ENCODE measurements around the gene RNF14. TPM values are rescaled to one million over a fixed set of nuclear protein-coding genes. Genes with fewer than 3 reads are reported as not detected.
A peak's percentile ranks its signal among the peaks of the same experiment; 100 is the strongest.

Gene RNF14
- polyA plus RNA-seq, 3 donors, result 9.7 to 52.8 (median 31.2) TPM

GRCh38 chr5:142000173-142000572, 31.3 kb downstream of the RNF14 start:
- no peaks in the 10 kb centered on the region for H3K9me3 Mint-ChIP-seq
- intact Hi-C loops (cut with micrococcal nuclease), result no loop called here
- 100% methylated on average over 1 of the region's 1 CpG for WGBS (ENCODE audit: insufficient coverage)
- Histone ChIP-seq H3K79me2 (ENCODE audit: insufficient read depth, low read length) (no peaks in the 10 kb centered on the region), H3K4me2 (replicated peaks; ENCODE audit: extremely low read depth, low read length, poor library complexity, severe bottlenecking) (no peak overlapping the region), H3K9me3 (replicated peaks in 1 of 2; ENCODE audit: control insufficient read depth in 1 of 2, insufficient read depth in 1 of 2, low read length in 2 of 2) (no peaks in the 10 kb centered on the region), H3K27me3 (ENCODE audit: control insufficient read depth in 2 of 2, insufficient read depth in 2 of 2, low read length in 2 of 2) (no peaks in the 10 kb centered on the region), H3K27ac (ENCODE audit: low read depth in 1 of 2, low read length in 2 of 2) (peak overlapping the region in 1 of 2 donors; percentile 50), H3K9ac (ENCODE audit: insufficient read depth, low read length, poor library complexity, severe bottlenecking) (no peak overlapping the region), H2AFZ (ENCODE audit: insufficient read depth, low read depth, low read length, poor library complexity, severe bottlenecking) (no peak overlapping the region), H3K36me3 (replicated peaks in 1 of 2; ENCODE audit: control insufficient read depth in 1 of 2, insufficient read depth in 2 of 2, low read length in 2 of 2) (peaks cover 47 to 78% of the 10 kb centered on the region in 2 donors), H4K20me1 (ENCODE audit: insufficient read depth, low read length) (no peaks in the 10 kb centered on the region), H3K4me1 (ENCODE audit: control insufficient read depth in 1 of 2, insufficient read depth in 2 of 2, low read length in 2 of 2) (no peaks in the 10 kb centered on the region), H3K4me3 (replicated peaks in 1 of 3; ENCODE audit: low read depth in 2 of 3, low read length in 3 of 3) (no peak overlapping the region)
- DNase-seq, result no peak
- no peak for TF ChIP-seq CTCF (IDR thresholded peaks at IDR 0.05)
- peaks cover 64 to 82% of the 10 kb centered on the region in 2 donors for H3K36me3 Mint-ChIP-seq
- no peaks in the 10 kb centered on the region for H3K27me3 Mint-ChIP-seq (ENCODE audit: low read depth in 3 of 3)
- H3K27ac Mint-ChIP-seq, result no peak overlapping the region
- H3K4me3 Mint-ChIP-seq, result no peak overlapping the region
- peaks cover 12% of the 10 kb centered on the region for H3K4me1 Mint-ChIP-seq

GRCh38 chr5:142000704-142001484, 32.0 kb downstream of the RNF14 start:
- peak; percentile 11 for TF ChIP-seq CTCF (IDR thresholded peaks at IDR 0.05)
- no peak overlapping the region for H3K4me2 ChIP-seq (replicated peaks; ENCODE audit: extremely low read depth, low read length, poor library complexity, severe bottlenecking)
- no peaks in the 10 kb centered on the region for H3K9me3 ChIP-seq (replicated peaks in 1 of 2; ENCODE audit: control insufficient read depth in 1 of 2, insufficient read depth in 1 of 2, low read length in 2 of 2)
- intact Hi-C loops (cut with micrococcal nuclease), result no loop called here
- no peak overlapping the region for H2AFZ ChIP-seq (ENCODE audit: insufficient read depth, low read depth, low read length, poor library complexity, severe bottlenecking)
- no peak overlapping the region for H3K4me3 ChIP-seq (replicated peaks in 1 of 3; ENCODE audit: low read depth in 2 of 3, low read length in 3 of 3)
- no peak overlapping the region for H3K9ac ChIP-seq (ENCODE audit: insufficient read depth, low read length, poor library complexity, severe bottlenecking)
- H3K27ac ChIP-seq (ENCODE audit: low read depth in 1 of 2, low read length in 2 of 2), result peak overlapping the region in 1 of 2 donors; percentile 50
- Mint-ChIP-seq H3K36me3 (peaks cover 68 to 84% of the 10 kb centered on the region in 2 donors), H3K27me3 (ENCODE audit: low read depth in 3 of 3) (no peaks in the 10 kb centered on the region), H3K9me3 (no peaks in the 10 kb centered on the region), H3K27ac (peak overlapping the region in 1 of 7 donors; percentile 10), H3K4me1 (peaks cover 12% of the 10 kb centered on the region), H3K4me3 (no peak overlapping the region)
- no peak for DNase-seq
- no peaks in the 10 kb centered on the region for H3K4me1 ChIP-seq (ENCODE audit: control insufficient read depth in 1 of 2, insufficient read depth in 2 of 2, low read length in 2 of 2)
- H3K79me2 ChIP-seq (ENCODE audit: insufficient read depth, low read length), result no peaks in the 10 kb centered on the region
- H4K20me1 ChIP-seq (ENCODE audit: insufficient read depth, low read length), result no peaks in the 10 kb centered on the region
- no peaks in the 10 kb centered on the region for H3K27me3 ChIP-seq (ENCODE audit: control insufficient read depth in 2 of 2, insufficient read depth in 2 of 2, low read length in 2 of 2)
- peaks cover 53 to 81% of the 10 kb centered on the region in 2 donors for H3K36me3 ChIP-seq (replicated peaks in 1 of 2; ENCODE audit: control insufficient read depth in 1 of 2, insufficient read depth in 2 of 2, low read length in 2 of 2)
- 93% methylated on average over 3 of the region's 6 CpGs for WGBS (ENCODE audit: insufficient coverage)

All from CD14-positive monocyte (primary cell).